Liver (tissue), 9 donors: Measurements from ENCODE around the gene CAPN1. TPM values are rescaled to one million over a fixed set of nuclear protein-coding genes. Genes with fewer than 3 reads are reported as not detected.

ENCODE experiments used
- DNase-seq: peaks from one replicate; pipeline ENCODE4 v3.0.0-alpha.2; 2017; ENCODE audit warnings: low spot score
- H3K27ac ChIP-seq, 2 donors: one replicate each; pipeline ENCODE4 v1.7.0; 2013; ENCODE audit warnings: inconsistent platforms in 2 of 2, low read length in 2 of 2, control low read depth in 1 of 2, low read depth in 1 of 2, mild to moderate bottlenecking in 1 of 2
- H3K27me3 ChIP-seq, 4 donors: one replicate each; pipeline versions ENCODE4 v1.6.1 to v1.7.0; 2013; ENCODE audit warnings: low read length in 3 of 4, inconsistent platforms in 1 of 4, mild to moderate bottlenecking in 1 of 4, moderate library complexity in 1 of 4; ENCODE audit not compliant: control insufficient read depth in 4 of 4, insufficient read depth in 4 of 4
- H3K36me3 ChIP-seq, 4 donors: one replicate each; pipeline versions ENCODE4 v1.6.1 to v1.7.0; 2013; ENCODE audit warnings: low read length in 3 of 4, mild to moderate bottlenecking in 3 of 4, low read depth in 1 of 4, moderate library complexity in 1 of 4; ENCODE audit not compliant: control insufficient read depth in 4 of 4, insufficient read depth in 3 of 4
- H3K4me1 ChIP-seq, 4 donors: one replicate each; pipeline versions ENCODE4 v1.6.1 to v1.7.0; 2013; ENCODE audit warnings: low read length in 3 of 4, mild to moderate bottlenecking in 3 of 4, moderate library complexity in 1 of 4; ENCODE audit not compliant: control insufficient read depth in 4 of 4, insufficient read depth in 4 of 4
- H3K4me3 ChIP-seq, 3 donors: one replicate each; pipeline versions ENCODE4 v1.6.1 to v1.7.0; 2013; ENCODE audit warnings: low read length in 3 of 3, control low read depth in 1 of 3, low read depth in 1 of 3, mild to moderate bottlenecking in 1 of 3
- H3K9ac ChIP-seq, 2 donors: one replicate each; pipeline ENCODE4 v1.7.0; 2013; ENCODE audit warnings: low read length in 2 of 2, mild to moderate bottlenecking in 2 of 2, moderate library complexity in 2 of 2, control low read depth in 1 of 2, low read depth in 1 of 2
- H3K9me3 ChIP-seq, 4 donors: one replicate each; pipeline versions ENCODE4 v1.6.1 to v1.7.0; 2013; ENCODE audit warnings: low read length in 3 of 4; ENCODE audit not compliant: control insufficient read depth in 4 of 4
- EGR1 ChIP-seq, 2 donors: IDR thresholded peaks; 2 replicates each; pipeline ENCODE4 v1.6.1; 2016 to 2018; ENCODE audit warnings: antibody characterized with exemption in 2 of 2, low read depth in 2 of 2
- GABPA ChIP-seq, 2 donors: IDR thresholded peaks in 1 of 2; conservative IDR thresholded peaks in 1 of 2; 2 replicates each; pipeline ENCODE4 v1.6.1; 2016; ENCODE audit warnings: antibody characterized with exemption in 2 of 2, mild to moderate bottlenecking in 1 of 2, moderate library complexity in 1 of 2
- HNF4A ChIP-seq, 2 donors: conservative IDR thresholded peaks; 2 replicates each; pipeline ENCODE4 v1.6.1; 2016; ENCODE audit warnings: antibody characterized with exemption in 2 of 2, mild to moderate bottlenecking in 2 of 2
- HNF4G ChIP-seq: IDR thresholded peaks from 2 replicates; pipeline ENCODE4 v1.6.1; 2016; ENCODE audit warnings: antibody characterized with exemption
- JUND ChIP-seq, 2 donors: IDR thresholded peaks; 2 replicates each; pipeline ENCODE4 v1.6.1; 2016; ENCODE audit warnings: antibody characterized with exemption in 2 of 2
- NR2F2 ChIP-seq: IDR thresholded peaks from 2 replicates; pipeline ENCODE4 v1.6.1; 2016; ENCODE audit warnings: antibody characterized with exemption
- RAD21 ChIP-seq, 2 donors: IDR thresholded peaks; 2 replicates each; pipeline ENCODE4 v1.6.1; 2016; ENCODE audit warnings: antibody characterized with exemption in 2 of 2, mild to moderate bottlenecking in 2 of 2
- RXRA ChIP-seq, 2 donors: IDR thresholded peaks; 2 replicates each; pipeline ENCODE4 v1.6.1; 2017 to 2018; ENCODE audit warnings: antibody characterized with exemption in 2 of 2, mild to moderate bottlenecking in 1 of 2
- SP1 ChIP-seq: IDR thresholded peaks from 2 replicates; pipeline ENCODE4 v1.6.1; 2018; ENCODE audit warnings: antibody characterized with exemption, mild to moderate bottlenecking
- TAF1 ChIP-seq: conservative IDR thresholded peaks from 2 replicates; pipeline ENCODE4 v1.6.1; 2016; ENCODE audit warnings: antibody characterized with exemption, mild to moderate bottlenecking
- YY1 ChIP-seq: IDR thresholded peaks from 2 replicates; pipeline ENCODE4 v1.6.1; 2016; ENCODE audit warnings: antibody characterized with exemption, mild to moderate bottlenecking
- ZBTB33 ChIP-seq: IDR thresholded peaks from 2 replicates; pipeline ENCODE4 v1.6.1; 2016; ENCODE audit warnings: antibody characterized with exemption
- WGBS: extraction: QIAGEN DNeasy Blood & Tissue Kit; methylation state at CpG from one replicate; pipeline ENCODE4 v1.1.7; 2013; 5-methylcytosine and 5-hydroxymethylcytosine counted together
- polyA plus RNA-seq, 2 donors: library from polyadenylated mRNA; stranded (reverse) in 1 of 2; unstranded in 1 of 2; fragments of 200-250 nt in 1 of 2; fragments of >200 nt in 1 of 2; fragmentation: Nextera tagmentation in 1 of 2; extraction: Ambion mirVana in 1 of 2; gene quantifications; one replicate each; pipeline versions ENCODE4 v1.2.1 to v1.2.3, GENCODE V29; 2013 to 2015
- total RNA-seq, 2 donors: library from RNA; depleted of rRNA; stranded (reverse); fragments of >200 nt; gene quantifications; one replicate each; pipeline ENCODE4 v1.2.3, GENCODE V29; 2014
- TF ChIP-seq, protein P1 (sequence below): IDR thresholded peaks from 2 replicates; pipeline ENCODE4 v1.6.1; 2016; ENCODE audit warnings: antibody characterized with exemption
- donor health status: healthy.
- donor health status: healthy.
- donor health status: healthy.
- donor health status: healthy.
- donor health status: healthy.

The CAPN1 gene
- total and polyA plus RNA-seq, 4 donors: 39.6 to 183 (median 65.1) TPM

- TF ChIP-seq GABPA (IDR thresholded peaks at IDR 0.05 in 1 of 2, conservative IDR thresholded peaks at IDR 0.05 in 1 of 2) (no peak), HNF4G (no peak), EGR1 (IDR thresholded peaks at IDR 0.05; ENCODE audit: low read depth in 2 of 2) (no peak)
These were observed 786 bp downstream of the CAPN1 start (continued) for GRCh38 chr11:65182258-65183170.

DNA sequence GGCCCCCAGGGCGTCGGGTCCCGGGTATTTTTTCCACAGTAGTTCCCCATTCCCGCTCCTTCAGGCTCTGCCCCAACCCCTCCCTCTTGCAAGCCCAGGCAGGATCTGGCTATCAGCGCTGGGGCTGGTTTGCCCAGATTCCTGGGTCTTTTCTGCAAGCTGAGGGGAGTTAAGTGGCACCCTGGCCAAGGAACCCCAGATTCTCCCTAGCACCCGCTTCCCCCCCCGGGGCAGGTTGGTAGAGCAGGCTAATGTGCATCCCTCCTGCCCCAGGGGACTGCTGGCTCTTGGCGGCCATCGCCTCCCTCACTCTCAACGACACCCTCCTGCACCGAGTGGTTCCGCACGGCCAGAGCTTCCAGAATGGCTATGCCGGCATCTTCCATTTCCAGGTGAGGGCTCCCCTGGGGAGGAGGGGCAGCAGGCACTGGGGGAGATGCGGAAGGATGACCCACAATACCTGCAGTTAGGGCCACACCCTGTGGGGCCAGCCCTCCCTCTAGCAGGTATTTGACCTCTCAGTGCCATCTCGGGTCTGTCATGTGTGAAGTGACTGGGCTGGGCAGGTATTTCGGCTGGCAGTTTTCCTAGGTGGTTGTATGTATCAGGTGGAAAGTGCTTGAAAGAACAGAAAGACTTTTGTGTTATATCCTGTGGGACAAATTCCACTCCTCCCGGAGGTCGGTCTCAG is 1.6 kb downstream of the CAPN1 start:
- no peak overlapping the region for H3K4me3 ChIP-seq
- no peak overlapping the region for H3K27ac ChIP-seq
- H3K27me3 ChIP-seq: no peaks in the 10 kb centered on the region
- DNase-seq: no peak
- peaks cover 6 to 23% (median 15%) of the 10 kb centered on the region in 4 donors for H3K4me1 ChIP-seq
- 84% methylated on average over 19 of the region's 19 CpGs for WGBS
- no peak overlapping the region for H3K9ac ChIP-seq
- H3K36me3 ChIP-seq: peaks cover 3 to 24% (median 16%) of the 10 kb centered on the region in 4 donors
- no peaks in the 10 kb centered on the region for H3K9me3 ChIP-seq
- TF ChIP-seq ZBTB33 (no peak), HNF4A (conservative IDR thresholded peaks at IDR 0.05) (no peak), YY1 (no peak), RAD21 (IDR thresholded peaks at IDR 0.05) (no peak), TAF1 (no peak), GABPA (IDR thresholded peaks at IDR 0.05 in 1 of 2, conservative IDR thresholded peaks at IDR 0.05 in 1 of 2) (no peak), HNF4G (no peak), JUND (IDR thresholded peaks at IDR 0.05) (no peak), RXRA (IDR thresholded peaks at IDR 0.05) (no peak)
- TF ChIP-seq, protein P1, sequence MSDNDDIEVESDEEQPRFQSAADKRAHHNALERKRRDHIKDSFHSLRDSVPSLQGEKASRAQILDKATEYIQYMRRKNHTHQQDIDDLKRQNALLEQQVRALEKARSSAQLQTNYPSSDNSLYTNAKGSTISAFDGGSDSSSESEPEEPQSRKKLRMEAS: no peak

- Histone ChIP-seq H3K36me3 (peaks cover 3 to 31% (median 19%) of the 10 kb centered on the region in 4 donors), H3K4me3 (no peak overlapping the region), H3K9ac (no peak overlapping the region), H3K9me3 (no peaks in the 10 kb centered on the region), H3K27me3 (no peaks in the 10 kb centered on the region), H3K27ac (no peak overlapping the region), H3K4me1 (peaks cover 6 to 23% (median 15%) of the 10 kb centered on the region in 4 donors)
- no peak for DNase-seq
- no peak for TF ChIP-seq SP1
- TF ChIP-seq, protein P1: no peak
- no peak for TF ChIP-seq NR2F2
- 93% methylated on average over 22 of the region's 22 CpGs for WGBS
These were observed 2.4 kb downstream of the CAPN1 start for GRCh38 chr11:65184146-65184545.
